Spleen (tissue), 11 donors: ENCODE measurements around the gene MYOCD. TPM values are rescaled to one million over a fixed set of nuclear protein-coding genes. Genes with fewer than 3 reads are reported as not detected.
"Not testable (repeated sequence)": the region's sequence is repeated elsewhere in the genome, so short reads cannot be mapped to it uniquely, and the experiment has no call there.

Experiments used
- DNase-seq: peaks from one replicate; pipeline ENCODE4 v3.0.0-alpha.2; 2020
- H3K27ac ChIP-seq, 8 donors: fragments of 200-600 bp; sonication (generic) in 7 of 8; 1 replicate in 4 of 8; 2 replicates in 4 of 8; pipeline versions ENCODE4 v1.5.0 to v1.8.0; 2016 to 2021; ENCODE audit warnings: inconsistent platforms in 4 of 8, mild to moderate bottlenecking in 4 of 8, moderate library complexity in 1 of 8
- H3K27me3 ChIP-seq, 7 donors: fragments of 200-600 bp; sonication (generic) in 6 of 7; replicated peaks in 1 of 7; 1 replicate in 4 of 7; 2 replicates in 3 of 7; pipeline versions ENCODE4 v1.5.0 to v1.8.0; 2016 to 2021; ENCODE audit warnings: inconsistent platforms in 3 of 7, mild to moderate bottlenecking in 1 of 7
- H3K36me3 ChIP-seq, 6 donors: fragments of 200-600 bp; sonication (generic) in 5 of 6; 1 replicate in 4 of 6; 2 replicates in 2 of 6; pipeline versions ENCODE4 v1.5.0 to v1.8.0; 2016 to 2021; ENCODE audit warnings: inconsistent platforms in 2 of 6
- H3K4me1 ChIP-seq, 6 donors: fragments of 200-600 bp; sonication (generic) in 5 of 6; 1 replicate in 3 of 6; 2 replicates in 3 of 6; pipeline versions ENCODE4 v1.5.0 to v1.8.0; 2016 to 2021; ENCODE audit warnings: inconsistent platforms in 3 of 6
- H3K4me3 ChIP-seq, 8 donors: fragments of 200-600 bp; sonication (generic) in 7 of 8; 1 replicate in 4 of 8; 2 replicates in 4 of 8; pipeline versions ENCODE4 v1.5.0 to v1.8.0; 2016 to 2021; ENCODE audit warnings: inconsistent platforms in 4 of 8, mild to moderate bottlenecking in 4 of 8, moderate library complexity in 2 of 8
- H3K9me3 ChIP-seq, 8 donors: fragments of 200-600 bp; sonication (generic) in 7 of 8; 1 replicate in 4 of 8; 2 replicates in 4 of 8; pipeline versions ENCODE4 v1.5.0 to v1.8.0; 2016 to 2021; ENCODE audit warnings: inconsistent platforms in 4 of 8
- POLR2A ChIP-seq, 3 donors: fragments of 450-650 bp; IDR thresholded peaks; one replicate each; pipeline ENCODE4 v1.5.1; 2017; ENCODE audit warnings: antibody characterized with exemption in 3 of 3, mild to moderate bottlenecking in 1 of 3
- POLR2AphosphoS5 ChIP-seq, 3 donors: sonication (generic); formaldehyde crosslinking; IDR thresholded peaks; one replicate each; pipeline ENCODE4 v1.5.1; 2017; ENCODE audit warnings: antibody characterized with exemption in 3 of 3
- WGBS, 5 donors: extraction: QIAGEN DNeasy Blood & Tissue Kit in 3 of 5; methylation state at CpG; one replicate each; pipeline versions ENCODE4 v1.1.5 to v1.1.7; 2013 to 2018; 5-methylcytosine and 5-hydroxymethylcytosine counted together
- intact Hi-C: fragments of 100-400 bp; cut with DNase I; formaldehyde crosslinking; loops from one replicate; pipeline ENCODE4 v1.15.0; 2023; ENCODE audit warnings: low total_unique reads
- polyA plus RNA-seq, 3 donors: library from polyadenylated mRNA; stranded (reverse); fragments of 200-250 nt; gene quantifications; one replicate each; pipeline ENCODE4 v1.2.1, GENCODE V29; 2013
- total RNA-seq, 7 donors: library from RNA; depleted of rRNA in 3 of 7; stranded (reverse); fragments of >200 nt in 3 of 7; fragmentation: NEBNext Ultra II Directional in 4 of 7; extraction: Animal tissue kit (Norgen Biotek cat#: 25700) in 4 of 7; gene quantifications; one replicate each; pipeline versions ENCODE4 v1.1.0 to v1.2.1, GENCODE V29; 2016 to 2021
- TF ChIP-seq, protein P1 (sequence below), 11 experiments: fragments of 200-600 bp in 7 of 11; fragments of 450-650 bp in 4 of 11; sonication (generic) in 4 of 11; IDR thresholded peaks in 8 of 11; conservative IDR thresholded peaks in 3 of 11; 1 replicate in 7 of 11; 2 replicates in 4 of 11; pipeline versions ENCODE4 v1.4.0 to v1.8.0; 2016 to 2021; ENCODE audit warnings: antibody characterized with exemption in 11 of 11, inconsistent platforms in 4 of 11, mild to moderate bottlenecking in 1 of 11
- donor health status: healthy with polysubstance abuse.
- donor health status: DM: no; HTN: no; CAD: no; lungs with moderate emphysema.
- donor health status: DM: no; HTN: no; CAD: no.
- donor health status: Bipolar disorder and iron deficiency.
- donor health status: healthy.
- donor health status: DM: no; HTN: no; CAD: no.
- donor health status: DM: yes; HTN: yes; CAD: no.

The MYOCD gene
- total and polyA plus RNA-seq, 10 donors = 0.17 to 2.5 (median 0.74) TPM

DNA sequence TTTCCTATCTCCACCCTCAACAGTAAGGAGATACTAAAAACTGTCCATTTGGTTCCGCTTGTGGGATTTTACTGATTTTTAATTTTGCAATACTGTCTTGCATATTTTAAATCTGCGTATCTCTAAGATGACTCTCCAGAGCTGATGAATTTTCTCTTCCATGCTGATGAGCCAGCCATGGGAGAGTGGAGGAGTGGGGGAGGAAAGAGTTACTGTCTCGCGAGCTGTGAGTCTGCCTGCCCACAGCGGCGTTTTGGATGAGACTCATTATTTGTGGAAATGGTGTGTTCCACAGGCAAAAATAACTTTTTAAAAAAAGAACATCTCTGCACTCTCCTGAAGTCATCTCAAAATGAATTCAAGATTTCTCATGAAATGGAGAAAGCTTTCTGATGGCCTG, 34.6 kb upstream of the MYOCD start:
- intact Hi-C loops = no loop called here
- WGBS, 5 donors = 70 to 86% (median 84%) methylated on average over 6 of the region's 6 CpGs
- no peaks in the 10 kb centered on the region for H3K9me3 ChIP-seq
- TF ChIP-seq, protein P1, sequence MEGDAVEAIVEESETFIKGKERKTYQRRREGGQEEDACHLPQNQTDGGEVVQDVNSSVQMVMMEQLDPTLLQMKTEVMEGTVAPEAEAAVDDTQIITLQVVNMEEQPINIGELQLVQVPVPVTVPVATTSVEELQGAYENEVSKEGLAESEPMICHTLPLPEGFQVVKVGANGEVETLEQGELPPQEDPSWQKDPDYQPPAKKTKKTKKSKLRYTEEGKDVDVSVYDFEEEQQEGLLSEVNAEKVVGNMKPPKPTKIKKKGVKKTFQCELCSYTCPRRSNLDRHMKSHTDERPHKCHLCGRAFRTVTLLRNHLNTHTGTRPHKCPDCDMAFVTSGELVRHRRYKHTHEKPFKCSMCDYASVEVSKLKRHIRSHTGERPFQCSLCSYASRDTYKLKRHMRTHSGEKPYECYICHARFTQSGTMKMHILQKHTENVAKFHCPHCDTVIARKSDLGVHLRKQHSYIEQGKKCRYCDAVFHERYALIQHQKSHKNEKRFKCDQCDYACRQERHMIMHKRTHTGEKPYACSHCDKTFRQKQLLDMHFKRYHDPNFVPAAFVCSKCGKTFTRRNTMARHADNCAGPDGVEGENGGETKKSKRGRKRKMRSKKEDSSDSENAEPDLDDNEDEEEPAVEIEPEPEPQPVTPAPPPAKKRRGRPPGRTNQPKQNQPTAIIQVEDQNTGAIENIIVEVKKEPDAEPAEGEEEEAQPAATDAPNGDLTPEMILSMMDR (IDR thresholded peaks at IDR 0.05 in 8 of 11, conservative IDR thresholded peaks at IDR 0.05 in 3 of 11) = no peak
- TF ChIP-seq POLR2AphosphoS5 (IDR thresholded peaks at IDR 0.05) = no peak
- no peak for TF ChIP-seq POLR2A (IDR thresholded peaks at IDR 0.05)
- no peaks in the 10 kb centered on the region for H3K4me1 ChIP-seq
- no peak overlapping the region for H3K4me3 ChIP-seq
- no peak overlapping the region for H3K27ac ChIP-seq
- H3K27me3 ChIP-seq = peaks cover 0 to 9% (median 0%) of the 10 kb centered on the region in 7 donors
- no peak for DNase-seq
- H3K36me3 ChIP-seq = no peaks in the 10 kb centered on the region

DNA sequence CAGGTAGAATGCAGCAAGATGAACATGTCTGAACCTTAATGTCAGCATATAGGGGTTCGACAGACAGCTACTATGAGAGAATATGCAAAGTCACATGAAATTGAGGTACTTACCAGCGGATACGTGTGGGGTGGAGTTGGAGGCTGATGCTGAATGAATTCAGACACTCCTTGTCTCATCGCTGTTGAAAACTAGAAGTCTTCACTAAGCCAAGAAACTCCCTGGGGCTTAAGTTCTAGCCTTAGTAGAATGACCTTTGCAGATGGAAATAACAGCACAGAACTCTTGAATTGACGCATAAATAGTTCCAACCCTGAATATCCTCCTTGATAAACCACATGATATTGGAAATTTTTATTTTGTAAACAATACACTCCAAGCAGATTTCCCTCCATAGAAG, 32.9 kb upstream of the MYOCD start:
- TF ChIP-seq POLR2AphosphoS5 (IDR thresholded peaks at IDR 0.05) (no peak), POLR2A (IDR thresholded peaks at IDR 0.05) (no peak)
- TF ChIP-seq, protein P1 (IDR thresholded peaks at IDR 0.05 in 8 of 11, conservative IDR thresholded peaks at IDR 0.05 in 3 of 11) = no peak
- WGBS, 5 donors = 86 to 98% (median 89%) methylated on average over 5 of the region's 5 CpGs
- Histone ChIP-seq H3K27ac (no peak overlapping the region), H3K4me1 (no peaks in the 10 kb centered on the region), H3K27me3 (peaks cover 0 to 16% (median 0%) of the 10 kb centered on the region in 7 donors), H3K36me3 (no peaks in the 10 kb centered on the region), H3K4me3 (no peak overlapping the region), H3K9me3 (no peaks in the 10 kb centered on the region)
- intact Hi-C loops = no loop called here
- no peak for DNase-seq

DNA sequence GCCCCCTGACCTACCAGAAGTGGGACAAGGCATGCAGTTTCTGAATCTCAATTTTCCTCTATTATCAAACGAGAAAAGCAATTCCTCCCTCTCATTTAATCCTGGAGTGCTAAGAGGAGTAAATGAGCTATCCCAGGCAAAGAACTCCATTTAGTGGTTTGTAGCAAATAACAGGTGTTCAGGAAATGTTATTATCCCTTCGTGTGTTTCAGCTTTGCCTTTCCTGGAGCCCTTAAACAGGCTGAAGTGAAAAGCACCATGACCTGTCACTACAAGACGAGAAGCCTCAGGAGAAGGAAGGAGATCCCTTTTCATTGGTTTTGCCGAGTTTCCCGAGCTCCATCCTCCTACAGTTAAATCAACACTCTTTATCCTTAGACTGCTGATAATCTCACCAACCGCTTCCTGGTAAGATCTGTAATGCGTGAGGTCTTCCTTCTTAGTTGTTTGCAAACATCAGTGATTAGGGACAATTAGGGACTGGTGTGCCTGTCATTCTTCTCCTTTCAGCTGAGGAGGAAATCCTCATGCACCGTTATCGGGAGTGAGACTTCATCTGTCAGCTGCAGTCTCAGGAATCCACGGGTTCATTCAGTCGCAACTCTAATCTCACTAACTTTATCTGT, 30.8 kb upstream of the MYOCD start:
- TF ChIP-seq POLR2A (IDR thresholded peaks at IDR 0.05) = no peak
- Histone ChIP-seq H3K27ac (no peak overlapping the region), H3K4me3 (no peak overlapping the region), H3K9me3 (no peaks in the 10 kb centered on the region), H3K4me1 (no peaks in the 10 kb centered on the region), H3K36me3 (no peaks in the 10 kb centered on the region), H3K27me3 (peaks cover 0 to 21% (median 0%) of the 10 kb centered on the region in 7 donors)
- intact Hi-C loops = no loop called here
- no peak for DNase-seq
- 15 to 25% (median 21%) methylated on average over 11 of the region's 11 CpGs for WGBS, 5 donors

DNA sequence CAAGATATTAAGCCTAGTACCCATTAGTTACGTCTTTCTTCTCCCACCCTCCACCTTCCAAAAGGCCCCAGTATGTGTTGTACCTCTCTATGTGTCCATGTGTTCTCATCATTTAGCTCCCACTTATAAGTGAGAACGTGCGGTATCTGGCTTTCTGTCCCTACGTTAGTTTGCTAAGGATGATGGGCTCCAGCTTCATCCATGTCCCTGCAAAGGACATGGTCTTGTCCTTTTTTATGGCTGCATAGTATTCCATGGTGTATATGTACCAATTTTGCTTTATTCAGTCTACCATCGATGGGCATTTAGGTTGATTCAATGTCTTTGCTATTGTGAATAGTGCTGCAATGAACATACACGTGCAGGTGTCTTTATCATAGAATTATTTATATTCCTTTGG, 29.7 kb upstream of the MYOCD start:
- H3K36me3 ChIP-seq, H3K4me3 ChIP-seq, intact Hi-C loops, DNase-seq, H3K27ac ChIP-seq, H3K9me3 ChIP-seq, H3K4me1 ChIP-seq: not testable (repeated sequence)
- peaks cover 0 to 21% (median 0%) of the 10 kb centered on the region in 7 donors for H3K27me3 ChIP-seq
- WGBS, 5 donors = 85 to 92% (median 89%) methylated on average over 6 of the region's 6 CpGs

DNA sequence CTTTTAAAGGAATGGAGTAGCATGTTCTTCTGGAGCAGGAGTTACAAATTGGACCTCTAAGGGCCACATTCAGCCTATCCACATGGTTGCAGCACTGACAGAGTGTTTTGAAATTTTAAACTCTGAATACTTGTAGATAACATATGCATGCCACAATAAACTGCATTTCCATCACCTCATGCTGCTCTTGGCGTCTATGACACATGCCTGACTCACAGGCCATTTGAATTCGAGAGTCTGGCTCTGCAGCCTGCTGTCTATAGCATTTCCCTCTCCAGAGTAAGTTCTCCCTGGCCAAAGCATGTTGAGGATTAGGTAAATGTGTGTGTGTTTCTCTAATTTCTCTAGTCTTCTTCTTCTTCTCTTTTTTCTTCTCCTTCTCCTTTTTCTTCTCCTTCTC, 28.7 kb upstream of the MYOCD start:
- TF ChIP-seq POLR2AphosphoS5 (IDR thresholded peaks at IDR 0.05) = no peak
- TF ChIP-seq, protein P1 (IDR thresholded peaks at IDR 0.05 in 8 of 11, conservative IDR thresholded peaks at IDR 0.05 in 3 of 11) = no peak
- TF ChIP-seq POLR2A (IDR thresholded peaks at IDR 0.05) = no peak
- DNase-seq = no peak
- H3K4me1 ChIP-seq = no peaks in the 10 kb centered on the region
- H3K27me3 ChIP-seq = peaks cover 0 to 21% (median 0%) of the 10 kb centered on the region in 7 donors
- 41 to 60% (median 47%) methylated on average over 2 of the region's 2 CpGs for WGBS, 5 donors
- intact Hi-C loops = no loop called here
- no peak overlapping the region for H3K4me3 ChIP-seq
- no peaks in the 10 kb centered on the region for H3K9me3 ChIP-seq
- no peaks in the 10 kb centered on the region for H3K36me3 ChIP-seq
- no peak overlapping the region for H3K27ac ChIP-seq
